Measurements from ENCODE around the gene TOPORS.
"Not testable (repeated sequence)": the region's sequence is repeated elsewhere in the genome, so short reads cannot be mapped to it uniquely, and the experiment has no call there.

Gene TOPORS

DNA sequence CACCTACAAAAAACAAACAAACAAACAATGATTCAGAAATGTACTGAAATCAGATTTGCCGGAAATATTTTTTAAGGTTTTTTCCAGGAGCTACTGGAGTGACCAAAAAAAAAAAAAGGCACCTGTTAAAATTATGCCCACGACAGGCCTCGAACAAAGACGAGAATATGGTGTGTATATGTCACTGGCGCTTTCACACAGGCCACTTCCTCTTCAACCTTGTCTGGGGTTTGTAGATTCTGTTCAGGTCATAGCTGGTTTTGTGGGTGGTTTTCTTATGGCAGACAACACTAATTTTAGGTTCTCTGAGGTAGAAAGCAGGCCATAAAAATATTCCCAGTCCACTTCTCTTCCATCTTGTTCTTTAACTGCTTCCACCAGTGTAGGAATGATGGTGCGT is 13.6 kb upstream of the TOPORS start:
- no peak for DNase-seq

DNA sequence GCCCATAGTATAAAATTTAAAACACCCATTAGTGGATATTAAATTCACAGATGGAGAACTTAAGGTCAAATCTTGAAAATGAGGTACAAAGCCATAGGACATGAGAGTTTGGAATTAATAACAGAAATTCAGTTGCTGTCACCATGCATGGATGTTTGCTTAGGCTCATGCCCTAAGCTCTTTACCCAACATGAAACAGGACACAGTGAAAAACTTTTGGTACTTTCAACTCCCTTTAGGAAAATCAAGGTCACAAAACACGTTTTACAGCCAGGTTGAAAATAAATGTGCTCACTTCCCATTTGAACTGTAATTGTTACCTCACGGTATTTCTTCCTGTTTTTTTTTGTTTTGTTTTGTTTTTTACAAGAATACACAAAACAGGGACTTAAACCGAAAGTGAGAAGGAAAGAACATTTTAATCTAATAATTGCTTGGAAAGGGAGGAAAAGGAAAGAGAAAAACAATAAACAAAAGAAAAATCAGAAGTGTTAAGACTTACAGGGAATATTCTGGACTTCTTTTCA is 6.1 kb upstream of the TOPORS start:
- DNase-seq, result no peak

DNA sequence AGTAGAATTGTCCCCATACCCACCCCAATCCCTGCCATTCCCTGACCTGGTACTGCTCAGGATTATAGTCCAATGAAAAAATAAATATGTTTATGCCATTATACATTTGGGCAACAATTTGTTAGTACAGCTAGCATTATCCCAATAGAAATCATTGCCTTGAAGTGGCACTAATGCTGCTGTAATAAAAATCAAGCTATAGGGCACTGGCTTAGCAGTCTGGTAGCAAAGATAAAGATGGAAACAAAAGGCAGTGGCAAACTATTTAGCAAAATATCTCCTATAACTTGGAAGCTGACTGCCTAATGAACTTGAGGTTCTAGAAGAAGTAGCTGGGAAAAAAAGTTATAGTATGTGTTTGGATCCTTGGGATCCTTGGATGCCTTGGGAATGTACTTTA is 2.2 kb upstream of the TOPORS start:
- no peak for DNase-seq

DNA sequence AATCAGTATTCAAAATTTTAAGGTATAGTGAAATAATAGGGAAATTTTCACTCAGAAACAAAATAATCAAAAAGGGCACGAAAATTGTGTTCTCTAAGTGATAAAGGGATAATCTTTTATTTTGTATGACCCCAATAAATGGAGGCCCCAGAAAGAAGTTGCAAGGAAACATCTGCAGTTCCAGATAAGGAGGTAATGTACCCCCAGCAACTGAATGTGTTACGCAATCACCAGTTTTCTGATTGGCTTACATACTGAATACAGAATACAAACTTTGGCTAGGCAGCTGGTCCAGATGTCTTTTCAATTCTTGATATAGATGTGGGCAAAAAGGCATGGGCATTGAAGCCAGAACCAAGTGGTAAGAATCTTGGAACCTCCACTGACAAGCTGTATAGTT is 1.7 kb upstream of the TOPORS start:
- no peak for DNase-seq

DNA sequence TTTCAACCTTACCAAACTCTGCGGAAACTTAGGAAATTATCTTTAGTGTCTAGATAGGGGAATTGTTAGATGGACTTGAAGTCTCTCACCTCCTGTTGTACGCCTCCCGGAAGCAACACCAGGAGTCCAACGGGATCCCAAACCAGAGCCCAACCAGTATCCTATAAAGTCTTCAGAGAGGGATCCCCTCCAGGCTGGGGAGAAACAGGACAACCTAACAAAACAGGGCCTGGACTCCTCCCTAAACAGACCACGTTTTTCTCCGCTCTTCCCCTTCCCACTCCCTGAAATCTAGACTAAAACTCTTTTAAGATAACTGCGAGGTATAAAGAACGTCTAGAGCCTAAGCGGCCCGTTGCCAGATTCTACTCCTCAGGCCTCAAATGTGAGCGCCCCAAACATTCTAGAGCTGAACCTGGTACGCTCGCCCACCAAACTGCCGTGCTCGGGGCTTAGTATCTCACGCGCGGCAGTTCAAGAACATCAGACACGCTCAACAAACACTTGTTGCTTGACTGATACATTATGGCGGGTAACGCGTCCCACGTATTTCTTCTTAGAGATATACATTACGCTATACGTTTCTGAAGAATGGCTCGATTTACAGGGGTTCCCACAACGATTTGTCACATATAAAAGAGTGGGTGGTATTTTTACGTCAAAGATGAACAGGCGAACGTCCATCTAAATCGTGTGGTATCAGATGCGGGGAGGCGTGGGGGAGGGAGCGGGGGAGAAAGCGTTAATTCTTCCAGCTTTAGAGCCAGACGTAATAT is 922 bp downstream of the TOPORS start:
- DNase-seq, result peak; percentile 39

DNA sequence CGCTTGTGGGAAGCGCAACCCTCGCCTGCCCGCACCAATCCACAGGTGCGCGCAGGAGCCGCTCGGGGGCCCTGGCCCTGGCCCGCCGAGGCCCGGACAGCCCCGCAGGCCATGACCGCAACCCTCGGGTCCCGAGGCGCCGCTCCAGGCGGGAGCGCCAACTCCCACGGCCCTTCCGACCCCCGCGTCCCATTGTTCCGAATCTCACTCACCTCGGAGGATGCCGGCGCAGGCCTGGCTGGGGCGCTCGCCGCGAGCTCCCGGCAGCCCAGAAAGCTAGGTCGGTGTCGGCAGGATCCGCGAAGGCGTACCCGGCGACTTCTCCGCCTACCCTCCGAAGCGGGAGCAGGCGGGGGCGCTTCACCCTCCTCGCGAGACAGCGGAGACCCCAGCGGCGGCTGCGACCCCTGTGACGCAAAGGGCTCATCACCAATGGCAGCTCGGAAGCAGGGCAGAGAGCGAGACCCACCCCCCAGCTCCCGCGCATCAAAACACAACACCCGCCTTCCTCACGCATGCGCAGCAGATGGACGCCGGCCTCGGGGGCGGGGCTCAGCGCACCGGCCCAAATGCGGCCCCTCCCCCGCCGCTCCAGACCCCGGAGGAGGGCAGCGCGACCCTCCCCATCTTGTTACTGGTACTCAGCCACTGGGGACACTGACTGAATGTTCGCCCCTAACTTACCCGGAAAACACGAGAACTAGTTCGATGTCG is 1.7 kb downstream of the TOPORS start:
- peak; percentile 97 for DNase-seq

DNA sequence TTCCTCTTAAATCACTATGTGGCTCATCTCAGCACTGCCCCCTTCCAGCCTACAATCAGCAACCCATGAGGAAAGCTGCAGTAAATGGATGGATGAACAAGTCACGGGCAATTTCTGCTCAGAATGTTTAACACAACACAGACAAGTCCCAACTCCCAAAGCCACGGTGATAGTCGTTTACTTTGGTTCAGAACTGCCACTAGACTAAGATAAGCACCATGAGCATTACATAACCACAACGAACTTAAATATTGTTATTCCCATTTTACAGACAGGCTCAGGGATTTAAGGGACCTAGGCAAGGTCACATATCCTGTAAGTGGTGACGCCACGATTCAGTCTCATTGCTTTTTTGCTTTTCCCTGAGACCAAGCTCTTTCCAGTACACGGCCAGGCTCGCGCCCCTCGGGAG is 2.2 kb downstream of the TOPORS start:
- DNase-seq, result no peak

DNA sequence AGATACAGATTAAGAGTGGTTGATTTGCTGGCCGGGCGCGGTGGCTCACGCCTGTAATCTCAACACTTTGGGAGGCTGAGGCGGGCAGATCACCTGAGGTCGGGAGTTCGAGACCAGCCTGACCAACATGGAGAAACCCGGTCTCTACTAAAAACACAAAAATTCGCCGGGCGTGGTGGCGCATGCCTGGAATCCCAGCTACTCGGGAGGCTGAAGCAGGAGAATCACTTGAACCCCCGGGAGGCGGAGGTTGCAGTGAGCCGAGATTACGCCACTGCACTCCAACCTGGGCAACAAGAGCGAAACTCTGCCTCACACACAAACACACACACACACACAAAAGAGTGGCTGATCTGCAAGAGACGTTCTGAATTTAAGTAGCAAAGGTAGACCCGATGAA is 4.2 kb downstream of the TOPORS start:
- not testable (repeated sequence) for DNase-seq

DNA sequence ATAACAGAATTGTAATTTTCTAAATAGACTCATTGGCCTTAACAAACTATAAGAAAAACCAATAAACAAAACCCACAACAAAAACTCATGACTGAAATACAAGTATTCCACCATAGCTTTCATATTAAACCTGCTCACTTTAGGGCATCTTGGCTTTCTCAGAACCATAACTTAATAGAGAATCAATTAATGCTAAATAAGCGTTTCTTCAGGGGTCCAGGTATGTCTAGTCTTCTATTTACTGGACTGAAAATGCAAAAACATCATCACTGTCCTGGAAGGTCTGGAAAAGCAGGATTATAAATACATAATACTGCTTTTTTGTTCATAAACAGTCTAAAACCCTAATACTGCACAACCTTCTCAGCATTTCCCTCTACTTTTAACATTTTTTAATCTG is 6.5 kb downstream of the TOPORS start:
- DNase-seq, result no peak

DNA sequence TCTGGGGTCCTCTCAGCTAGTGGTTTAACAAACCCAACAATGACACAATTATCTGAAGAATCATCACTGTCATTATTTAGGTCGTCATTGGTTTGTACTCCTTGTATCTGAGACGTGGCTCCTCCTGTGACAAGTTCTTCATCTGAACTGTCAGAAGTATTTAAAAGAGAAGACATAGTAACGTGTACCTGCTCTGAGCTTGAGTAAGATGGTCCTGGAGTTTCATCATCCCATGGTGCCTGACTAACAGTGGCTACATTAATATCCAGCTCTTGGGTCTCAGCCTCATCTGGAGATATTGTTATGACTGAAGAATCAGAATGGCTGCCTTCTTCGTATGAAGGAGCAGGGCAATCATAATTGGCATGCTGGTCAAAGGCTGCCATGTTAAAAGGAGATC is 9.3 kb downstream of the TOPORS start:
- no peak for DNase-seq

DNA sequence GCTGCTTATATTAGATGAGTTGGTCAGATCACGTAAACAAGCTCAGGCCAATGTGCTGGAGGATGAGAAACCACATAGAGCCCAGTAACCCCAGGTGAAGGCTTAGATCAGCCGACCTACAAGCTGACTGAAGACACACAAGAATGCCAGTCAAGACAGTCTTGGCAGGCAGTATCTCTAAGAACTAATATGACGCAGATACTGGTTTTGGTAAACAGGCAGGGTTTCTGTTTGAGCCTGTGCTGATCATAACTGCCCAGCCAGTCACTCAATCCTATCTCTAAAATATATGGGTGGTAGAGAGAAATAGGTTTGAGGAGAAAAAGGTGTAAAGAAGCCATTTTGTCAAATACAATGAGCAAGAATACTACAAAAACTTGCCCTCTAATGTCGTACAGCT is 18.6 kb downstream of the TOPORS start:
- DNase-seq, result no peak

DNA sequence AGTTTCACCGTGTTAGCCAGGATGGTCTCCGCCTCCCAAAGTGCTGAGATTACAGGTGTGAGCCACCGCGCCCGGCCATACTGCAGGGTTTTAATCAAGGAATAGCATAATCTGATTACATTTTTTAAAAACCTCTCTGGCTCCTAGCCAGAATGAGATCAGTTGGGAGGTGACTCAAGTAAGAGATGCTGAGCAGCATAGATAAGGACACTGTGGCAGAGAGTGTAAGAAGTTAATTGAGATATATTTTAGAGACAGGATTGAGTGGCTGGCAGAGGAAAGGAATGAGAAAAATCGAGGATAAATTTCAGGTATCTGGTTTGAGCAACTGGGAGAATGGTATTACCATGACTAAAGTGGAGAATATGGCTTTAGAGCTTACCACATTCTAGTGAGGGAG is 19.1 kb downstream of the TOPORS start:
- DNase-seq, result no peak

DNA sequence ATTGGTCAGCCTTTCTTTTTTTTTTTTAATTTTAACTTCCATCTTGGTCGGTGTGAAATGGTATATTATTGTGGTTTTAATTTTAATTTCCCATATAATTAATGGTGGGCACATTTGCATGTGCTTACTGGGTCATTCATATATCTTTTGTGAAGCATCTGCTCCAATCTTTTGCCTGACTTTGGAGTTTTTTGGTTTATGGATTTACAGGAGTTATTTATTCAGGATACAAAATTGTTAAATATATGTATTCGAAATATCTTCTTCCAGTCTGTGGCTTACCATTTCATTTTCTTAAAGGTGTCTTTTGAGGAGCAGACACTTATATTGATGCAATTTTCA is 25.7 kb downstream of the TOPORS start:
- no peak for DNase-seq

DNA sequence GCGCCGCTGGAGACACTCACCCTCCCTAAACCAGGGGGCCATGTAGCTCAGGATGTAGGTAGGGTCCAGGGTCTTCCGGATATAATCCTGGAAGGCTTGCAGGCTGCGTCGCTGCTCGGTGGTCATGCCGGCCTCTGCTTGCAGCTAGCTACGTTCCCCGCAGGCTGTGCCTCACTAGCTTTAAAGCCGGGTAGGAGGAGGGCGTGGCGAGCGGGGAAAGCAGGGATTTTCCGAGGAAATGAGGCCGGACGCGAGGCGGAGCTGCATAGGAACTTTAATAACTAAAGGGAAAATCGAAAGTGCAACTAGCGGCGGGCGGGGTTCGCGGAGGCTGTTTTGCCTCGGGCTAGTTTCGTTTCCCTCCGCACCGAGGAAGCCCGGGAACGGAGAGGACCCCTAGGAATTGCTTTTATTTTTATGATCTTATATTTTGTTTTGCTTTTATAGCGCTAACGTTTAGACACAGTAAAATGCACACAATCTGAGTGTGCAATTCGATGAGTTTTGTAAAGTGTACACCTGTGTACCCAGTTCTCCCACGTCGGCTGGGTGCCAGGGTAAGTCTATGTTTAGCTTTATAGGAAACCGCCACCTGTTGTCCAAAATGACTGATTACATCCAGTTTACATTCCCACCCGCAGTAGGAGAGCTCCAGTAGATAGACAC is 26.2 kb downstream of the TOPORS start, which contains the start of gene RIGI:
RIGI (minus strand) TSS at position 156 of the 666 bp plus-strand sequence; CDS start at position 126, 30 bp downstream.
- DNase-seq, result peak; percentile 82

DNA sequence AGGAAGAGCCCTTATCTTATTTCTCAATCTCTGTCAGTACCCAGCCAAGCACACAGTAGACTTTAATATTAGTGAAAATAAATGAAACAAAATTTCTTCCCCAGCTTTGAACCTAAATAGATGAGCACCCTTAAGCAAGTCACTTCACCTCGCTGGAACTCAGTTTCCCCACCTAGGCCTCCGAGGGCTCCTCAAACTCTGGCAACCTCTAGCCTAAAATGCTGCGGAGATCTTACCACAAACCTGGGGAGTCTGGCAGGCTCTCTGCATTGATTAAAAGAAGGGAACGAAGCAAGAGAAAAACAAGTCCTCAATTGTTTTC is 26.7 kb downstream of the TOPORS start:
- DNase-seq, result no peak

DNA sequence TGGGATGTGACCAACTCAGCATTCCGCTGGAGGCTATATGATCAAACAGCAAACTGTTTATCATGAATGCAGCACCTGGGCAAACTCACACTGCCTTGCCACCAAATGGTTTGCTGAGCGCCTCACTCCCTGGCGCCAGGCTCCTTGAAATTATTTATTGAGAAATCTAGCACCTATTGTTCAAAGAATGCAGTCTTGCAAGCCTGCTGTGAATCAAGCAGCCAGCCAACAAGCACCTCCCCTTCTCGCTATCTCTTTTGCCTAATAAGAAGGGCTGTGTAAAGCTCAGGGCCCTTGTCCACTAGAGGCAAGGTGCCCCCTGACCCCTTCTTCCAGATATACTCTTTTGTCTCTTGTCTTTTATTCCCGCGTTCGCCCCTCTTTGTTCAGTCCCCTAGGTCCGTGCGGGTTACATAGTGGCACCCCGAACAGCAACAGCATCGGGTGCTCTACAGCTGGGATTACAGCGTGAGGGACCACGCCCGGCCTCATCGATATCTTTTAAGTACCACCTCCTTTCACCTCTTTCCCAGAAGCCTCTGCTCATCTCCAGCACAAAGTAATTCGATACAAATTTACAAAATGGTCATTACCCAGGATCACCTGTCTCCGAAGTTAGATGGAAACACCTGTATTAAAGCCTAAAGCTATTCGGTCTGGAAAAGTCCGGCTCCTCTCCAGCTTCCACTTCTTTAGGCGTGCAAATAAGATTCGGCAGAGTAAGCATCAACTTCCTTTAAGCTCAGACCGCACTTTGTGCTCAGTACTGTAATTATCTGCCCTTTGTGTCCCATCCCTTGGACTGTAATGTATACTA is 27.3 kb downstream of the TOPORS start:
- DNase-seq, result no peak

DNA sequence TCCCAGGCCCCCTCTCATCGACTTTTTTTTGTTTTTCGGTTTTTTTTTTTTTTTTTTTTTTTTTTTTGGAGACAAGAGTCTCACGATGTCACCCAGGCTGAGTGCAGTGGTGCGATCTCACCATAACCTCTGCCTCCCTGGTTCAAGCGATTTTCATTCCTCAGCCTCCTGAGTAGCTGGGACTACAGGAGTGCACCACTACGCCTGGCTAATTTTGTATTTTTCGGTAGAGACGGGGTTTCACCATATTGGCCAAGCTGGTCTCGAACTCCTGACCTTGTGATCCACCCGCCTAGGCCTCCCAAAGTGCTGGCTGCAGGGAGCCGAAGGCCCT is 27.9 kb downstream of the TOPORS start:
- DNase-seq, result not testable (repeated sequence)

DNA sequence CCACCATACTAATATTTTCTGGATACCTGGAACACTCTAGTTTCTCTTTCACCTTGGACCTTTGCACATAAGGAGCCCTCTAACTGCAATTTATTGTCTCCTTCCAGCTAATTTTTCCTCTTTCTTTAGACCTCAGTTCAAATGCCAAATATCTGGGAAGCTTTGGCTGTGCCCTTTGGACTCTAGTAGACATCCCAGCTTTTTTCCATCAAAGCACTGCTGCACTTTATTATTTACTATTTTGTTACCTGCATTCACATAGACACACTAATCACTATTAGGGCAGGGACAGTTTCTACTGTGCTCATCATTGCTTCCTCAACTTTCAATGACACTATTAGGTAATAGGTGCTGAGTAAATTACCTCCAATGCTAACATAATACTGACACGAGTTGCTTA is 28.5 kb downstream of the TOPORS start:
- DNase-seq, result no peak

DNA sequence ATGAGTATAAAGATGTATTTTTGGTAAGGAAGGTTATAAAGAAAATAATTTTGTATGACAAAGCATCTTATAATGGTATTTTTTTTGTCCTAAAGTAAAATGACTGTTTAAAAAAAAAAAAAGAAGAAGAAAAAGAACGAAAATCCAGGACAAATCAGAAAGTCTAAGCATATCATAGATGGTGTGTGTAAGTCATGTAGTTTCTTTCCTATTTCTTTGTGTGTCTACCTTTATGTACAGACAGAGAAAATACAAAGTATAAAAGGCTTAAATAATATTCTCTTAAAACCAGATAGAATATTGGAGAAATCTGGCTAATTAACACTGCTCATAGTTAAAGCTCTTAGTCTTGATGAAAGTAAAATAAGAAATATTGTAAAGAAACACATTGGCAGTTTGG is 34.1 kb downstream of the TOPORS start:
- no peak for DNase-seq

DNA sequence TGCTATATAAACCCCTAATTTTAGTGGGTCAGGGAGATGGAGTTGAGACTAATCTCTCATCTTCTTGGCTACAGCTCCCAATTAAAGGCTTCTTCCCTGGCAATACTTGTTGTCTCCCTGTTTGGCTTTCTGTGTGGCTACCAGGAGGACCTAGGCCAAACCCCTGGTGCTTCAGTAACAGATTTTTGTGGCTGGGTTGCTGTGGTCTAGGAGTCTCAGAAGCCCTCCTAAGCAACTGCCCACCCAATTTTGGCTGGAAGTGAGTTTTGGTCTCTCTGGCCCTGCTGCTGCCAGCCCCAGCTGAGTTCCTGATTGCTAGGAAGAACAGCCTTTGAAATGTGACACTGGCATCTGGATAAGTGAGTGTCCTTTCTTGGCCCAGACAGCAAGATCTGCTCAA is 36.1 kb downstream of the TOPORS start:
- DNase-seq, result no peak

DNA sequence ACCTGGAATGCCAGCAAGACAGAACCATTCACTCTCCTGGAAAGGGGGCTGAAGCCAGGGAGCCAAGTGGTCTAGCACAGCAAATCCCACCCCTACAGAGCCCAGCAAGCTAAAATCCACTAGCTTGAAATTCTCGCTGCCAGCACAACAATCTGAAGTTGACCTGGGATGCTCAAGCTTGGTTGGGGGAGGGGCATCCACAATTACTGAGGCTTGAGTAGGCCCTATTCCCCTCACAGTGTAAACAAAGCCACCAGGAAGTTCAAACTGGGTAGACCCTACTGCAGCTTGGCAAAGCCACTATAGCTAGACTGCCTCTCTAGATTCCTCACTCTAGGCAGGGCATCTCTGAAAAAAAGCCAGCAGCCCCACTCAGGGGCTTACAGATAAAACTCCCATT is 43.7 kb downstream of the TOPORS start:
- no peak for DNase-seq

DNA sequence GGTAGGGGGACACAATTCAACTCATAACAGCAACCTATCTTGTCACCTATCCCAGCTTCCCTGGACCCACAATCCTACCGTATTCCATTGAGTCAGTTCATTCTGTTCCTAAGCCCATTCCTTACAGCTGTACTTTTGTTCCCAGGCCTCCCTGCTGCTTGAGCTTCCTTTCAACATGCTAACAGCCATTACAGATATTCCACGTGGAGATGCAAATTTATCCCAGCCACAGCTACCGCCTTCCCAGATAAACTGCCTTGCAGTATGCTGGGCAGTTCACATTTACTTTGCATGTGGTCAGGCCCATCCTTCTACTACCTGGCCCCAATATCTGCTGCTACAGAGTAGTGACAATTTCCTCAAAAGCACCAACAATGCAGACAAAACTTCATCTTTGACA is 49.4 kb downstream of the TOPORS start:
- DNase-seq, result no peak

DNA sequence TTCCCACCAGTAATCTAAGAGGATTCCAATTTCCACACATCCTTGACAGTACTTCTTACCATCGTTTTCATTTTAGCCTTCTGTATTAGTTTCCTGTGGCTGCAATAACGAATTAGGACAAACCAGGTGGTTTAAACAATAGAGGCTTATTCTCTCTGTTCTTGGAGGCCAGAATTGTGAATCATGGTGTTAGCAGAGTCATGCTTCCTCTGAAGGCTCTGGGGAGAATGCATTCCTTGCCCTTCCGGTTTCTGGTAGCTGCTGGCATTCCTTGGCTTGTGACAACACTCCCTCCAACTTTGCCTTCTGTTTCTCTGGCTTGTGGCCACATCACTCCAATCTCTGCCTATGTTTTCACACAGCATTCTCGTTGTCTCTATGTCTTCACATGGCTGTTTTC is 49.9 kb downstream of the TOPORS start:
- no peak for DNase-seq

All from CD4-positive, alpha-beta T cell treated with Interferon gamma for 1 hour (primary cell).